Measurements from ENCODE around the gene ZBTB20. TPM values are rescaled to one million over a fixed set of nuclear protein-coding genes. Genes with fewer than 3 reads are reported as not detected.

The ZBTB20 gene
- total RNA-seq, 1 donor from 2014 or later = 28.5 TPM

- DNase-seq (ENCODE audit: extremely low read depth, low read depth, low spot score) = no peak
Observed at GRCh38 chr3:114941626-114942309, 205.3 kb downstream of the ZBTB20 start.

GRCh38 chr3:114939920-114940319, 207.2 kb downstream of the ZBTB20 start:
- DNase-seq (ENCODE audit: extremely low read depth, low read depth, low spot score) = no peak

GRCh38 chr3:114933407-114933806, 213.7 kb downstream of the ZBTB20 start:
- DNase-seq (ENCODE audit: extremely low read depth, low read depth, low spot score) = no peak

GRCh38 chr3:114929971-114930732, 216.9 kb downstream of the ZBTB20 start:
- DNase-seq (ENCODE audit: extremely low read depth, low read depth, low spot score) = no peak

GRCh38 chr3:114928989-114929640, 218.0 kb downstream of the ZBTB20 start:
- DNase-seq (ENCODE audit: extremely low read depth, low read depth, low spot score) = no peak

- no peak for DNase-seq (ENCODE audit: extremely low read depth, low read depth, low spot score)
Observed at GRCh38 chr3:114904633-114905032, 242.5 kb downstream of the ZBTB20 start.

GRCh38 chr3:114903213-114903612, 243.9 kb downstream of the ZBTB20 start:
- DNase-seq (ENCODE audit: extremely low read depth, low read depth, low spot score) = no peak

- DNase-seq (ENCODE audit: extremely low read depth, low read depth, low spot score) = no peak
Observed at GRCh38 chr3:114902691-114903101, 244.4 kb downstream of the ZBTB20 start.

- no peak for DNase-seq (ENCODE audit: extremely low read depth, low read depth, low spot score)
Observed at GRCh38 chr3:114900908-114901307, 246.2 kb downstream of the ZBTB20 start.

- DNase-seq (ENCODE audit: extremely low read depth, low read depth, low spot score) = no peak
Observed at GRCh38 chr3:114899186-114899931, 247.7 kb downstream of the ZBTB20 start.

- no peak for DNase-seq (ENCODE audit: extremely low read depth, low read depth, low spot score)
Observed at GRCh38 chr3:114896978-114897377, 250.1 kb downstream of the ZBTB20 start.

GRCh38 chr3:114893361-114893760, 253.7 kb downstream of the ZBTB20 start:
- no peak for DNase-seq (ENCODE audit: extremely low read depth, low read depth, low spot score)

- no peak for DNase-seq (ENCODE audit: extremely low read depth, low read depth, low spot score)
Observed at GRCh38 chr3:114892880-114893279, 254.2 kb downstream of the ZBTB20 start.

GRCh38 chr3:114892131-114892879, 254.8 kb downstream of the ZBTB20 start:
- no peak for DNase-seq (ENCODE audit: extremely low read depth, low read depth, low spot score)

GRCh38 chr3:114887806-114888205, 259.3 kb downstream of the ZBTB20 start:
- DNase-seq (ENCODE audit: extremely low read depth, low read depth, low spot score) = no peak

GRCh38 chr3:114886905-114887304, 260.2 kb downstream of the ZBTB20 start:
- DNase-seq (ENCODE audit: extremely low read depth, low read depth, low spot score) = no peak

- DNase-seq (ENCODE audit: extremely low read depth, low read depth, low spot score) = no peak
Observed at GRCh38 chr3:114884213-114884923, 262.7 kb downstream of the ZBTB20 start.

GRCh38 chr3:114880078-114880477, 267.0 kb downstream of the ZBTB20 start:
- DNase-seq (ENCODE audit: extremely low read depth, low read depth, low spot score) = no peak

Data from glomerular endothelial cell (primary cell).